Medulla oblongata (tissue), 1 donor: Measurements from ENCODE around the gene VANGL2.
A peak's percentile ranks its signal among the peaks of the same experiment; 100 is the strongest.

ENCODE experiments used
- DNase-seq: peaks from one replicate; pipeline ENCODE4 v3.0.0-alpha.2; 2015; ENCODE audit errors: extremely low spot score

Gene VANGL2

GRCh38 chr1:160405331-160405877 lies 5.0 kb downstream of the VANGL2 start:
- no peak for DNase-seq

GRCh38 chr1:160406131-160406968 lies 6.0 kb downstream of the VANGL2 start:
- no peak for DNase-seq

- DNase-seq: no peak
These were observed 7.8 kb downstream of the VANGL2 start for GRCh38 chr1:160407839-160408801.

GRCh38 chr1:160408864-160409263 lies 8.5 kb downstream of the VANGL2 start:
- DNase-seq: no peak

- DNase-seq: no peak
These were observed 9.1 kb downstream of the VANGL2 start for GRCh38 chr1:160409486-160409885.

GRCh38 chr1:160410406-160411005 lies 10.1 kb downstream of the VANGL2 start:
- DNase-seq: peak; percentile 67

GRCh38 chr1:160411271-160412027 lies 11.1 kb downstream of the VANGL2 start:
- peak; percentile 56 for DNase-seq

GRCh38 chr1:160412028-160412362 lies 11.6 kb downstream of the VANGL2 start:
- DNase-seq: no peak

- no peak for DNase-seq
These were observed 13.4 kb downstream of the VANGL2 start for GRCh38 chr1:160413716-160414115.

GRCh38 chr1:160414881-160415280 lies 14.5 kb downstream of the VANGL2 start:
- no peak for DNase-seq

- no peak for DNase-seq
These were observed 15.4 kb downstream of the VANGL2 start for GRCh38 chr1:160415696-160416290.

GRCh38 chr1:160416369-160416768 lies 16.0 kb downstream of the VANGL2 start:
- peak; percentile 44 for DNase-seq

GRCh38 chr1:160418483-160418882 lies 18.1 kb downstream of the VANGL2 start:
- no peak for DNase-seq

GRCh38 chr1:160419150-160419837 lies 18.9 kb downstream of the VANGL2 start:
- DNase-seq: no peak

GRCh38 chr1:160419838-160420169 lies 19.4 kb downstream of the VANGL2 start:
- no peak for DNase-seq

- no peak for DNase-seq
These were observed 20.8 kb downstream of the VANGL2 start for GRCh38 chr1:160420881-160421842.

GRCh38 chr1:160421881-160422280 lies 21.5 kb downstream of the VANGL2 start:
- DNase-seq: no peak

GRCh38 chr1:160423966-160424365 lies 23.6 kb downstream of the VANGL2 start:
- no peak for DNase-seq

- no peak for DNase-seq
These were observed 25.5 kb downstream of the VANGL2 start for GRCh38 chr1:160425847-160426246.
